DOHH2 (cell line): ENCODE data around the gene PDK1.

Source experiments
- CTCF ChIP-seq: fragments of 200-600 bp; sonication (generic); IDR thresholded peaks from one replicate; pipeline ENCODE4 v1.5.1; 2014; ENCODE audit warnings: antibody characterized with exemption, mild to moderate bottlenecking, low read depth, low read length; ENCODE audit not compliant: poor library complexity, severe bottlenecking
- EZH2phosphoT487 ChIP-seq: fragments of 200-600 bp; sonication (generic); IDR thresholded peaks from 2 replicates; pipeline ENCODE4 v1.6.1; 2017; ENCODE audit warnings: borderline replicate concordance, mild to moderate bottlenecking, antibody characterized with exemption, low read length, moderate library complexity, mixed read lengths

- no peak for TF ChIP-seq CTCF
- no peak for TF ChIP-seq EZH2phosphoT487
Measured at GRCh38 chr2:172518995-172519394, 36.9 kb upstream of the PDK1 start.
